Stomach (tissue), 4 donors: Measurements from ENCODE around the gene INPP4B.

Experiments used
- CTCF ChIP-seq, 7 experiments: fragments of 450-650 bp in 4 of 7; fragments of 200-600 bp in 3 of 7; sonication (generic) in 3 of 7; IDR thresholded peaks; one replicate each; pipeline ENCODE4 v1.5.1; 2016 to 2019; ENCODE audit warnings: antibody characterized with exemption in 7 of 7, control low read depth in 2 of 7, mild to moderate bottlenecking in 1 of 7
- POLR2AphosphoS5 ChIP-seq, 3 donors: sonication (generic); formaldehyde crosslinking; IDR thresholded peaks; one replicate each; pipeline ENCODE4 v1.6.1; 2016; ENCODE audit warnings: antibody characterized with exemption in 3 of 3

GRCh38 chr4:142291299-142292050, 554.6 kb downstream of the INPP4B start:
- TF ChIP-seq POLR2AphosphoS5 (IDR thresholded peaks at IDR 0.05) (no peak), CTCF (IDR thresholded peaks at IDR 0.05) (no peak)
